Natural killer cell (primary cell): ENCODE measurements around the gene SGF29. TPM values are rescaled to one million over a fixed set of nuclear protein-coding genes. Genes with fewer than 3 reads are reported as not detected.
"Not testable (repeated sequence)": the region's sequence is repeated elsewhere in the genome, so short reads cannot be mapped to it uniquely, and the experiment has no call there.

Experiments used
- ATAC-seq, 3 donors: fragments of 150-1000 bp in 2 of 3; fragments of 200-7000 bp in 1 of 3; cut with Tn5 transposase; 1 replicate in 1 of 3; 2 replicates in 2 of 3; pipeline ENCODE4 v1.10.0; 2021; ENCODE audit warnings: mild to moderate bottlenecking in 2 of 3, moderate library complexity in 2 of 3
- DNase-seq, 2 donors: peaks; one replicate each; pipeline versions ENCODE4 v3.0.0 to v3.0.0-alpha.2; 2013 to 2021; ENCODE audit warnings: mixed read lengths in 1 of 2
- H3K27ac ChIP-seq: one replicate; pipeline ENCODE4 v1.5.1; 2013; ENCODE audit warnings: mild to moderate bottlenecking, low read length
- H3K27me3 ChIP-seq: one replicate; pipeline ENCODE4 v1.6.1; 2013; ENCODE audit warnings: low read length; ENCODE audit not compliant: control insufficient read depth, insufficient read depth
- H3K36me3 ChIP-seq: one replicate; pipeline ENCODE4 v1.6.1; 2013; ENCODE audit warnings: low read length; ENCODE audit not compliant: control insufficient read depth, insufficient read depth
- H3K4me1 ChIP-seq: one replicate; pipeline ENCODE4 v1.6.1; 2013; ENCODE audit warnings: low read length; ENCODE audit not compliant: control insufficient read depth, insufficient read depth
- H3K4me3 ChIP-seq: one replicate; pipeline ENCODE4 v1.5.1; 2013; ENCODE audit warnings: low read length
- H3K9me3 ChIP-seq: one replicate; pipeline ENCODE4 v1.6.1; 2013; ENCODE audit warnings: low read length; ENCODE audit not compliant: control insufficient read depth, insufficient read depth
- H3K27ac Mint-ChIP-seq, 2 donors: one replicate each; pipeline ENCODE4 v1.8.0; 2022; ENCODE audit warnings: mild to moderate bottlenecking in 2 of 2, mixed read lengths in 2 of 2, moderate library complexity in 1 of 2
- H3K27me3 Mint-ChIP-seq, 2 donors: one replicate each; pipeline ENCODE4 v1.8.0; 2022; ENCODE audit warnings: low read depth in 2 of 2, mixed read lengths in 2 of 2
- H3K36me3 Mint-ChIP-seq: one replicate; pipeline ENCODE4 v1.8.0; 2022; ENCODE audit warnings: mixed read lengths
- H3K4me1 Mint-ChIP-seq, 2 donors: one replicate each; pipeline ENCODE4 v1.8.0; 2022; ENCODE audit warnings: mixed read lengths in 2 of 2
- H3K4me3 Mint-ChIP-seq: one replicate; pipeline ENCODE4 v1.8.0; 2022; ENCODE audit warnings: mild to moderate bottlenecking, moderate library complexity, mixed read lengths
- H3K9me3 Mint-ChIP-seq, 2 donors: one replicate each; pipeline ENCODE4 v1.8.0; 2022; ENCODE audit warnings: mixed read lengths in 2 of 2
- WGBS: methylation state at CpG from one replicate; pipeline ENCODE4 v1.1.7; 2013; ENCODE audit warnings: missing lambda C conversion rate; ENCODE audit not compliant: insufficient coverage; 5-methylcytosine and 5-hydroxymethylcytosine counted together
- intact Hi-C: fragments of 100-400 bp; cut with micrococcal nuclease; formaldehyde crosslinking; loops from one replicate; pipeline ENCODE4 v1.14.2; 2022
- total RNA-seq, 4 donors: library from RNA; stranded (reverse); fragments of 120-200 nt in 1 of 4; gene quantifications; one replicate each; pipeline versions ENCODE4 v1.2.3 to v1.2.4, GENCODE V29; 2013 to 2022
- TF ChIP-seq, protein P1 (sequence below): fragments of 200-600 bp; IDR thresholded peaks from one replicate; pipeline ENCODE4 v1.8.0; 2022; ENCODE audit warnings: antibody characterized with exemption

The SGF29 gene
- total RNA-seq, 3 donors from 2014 or later (not counting 1 experiment from before 2014, with no cell fraction given): 31.6 to 45.1 (median 43.1) TPM

DNA sequence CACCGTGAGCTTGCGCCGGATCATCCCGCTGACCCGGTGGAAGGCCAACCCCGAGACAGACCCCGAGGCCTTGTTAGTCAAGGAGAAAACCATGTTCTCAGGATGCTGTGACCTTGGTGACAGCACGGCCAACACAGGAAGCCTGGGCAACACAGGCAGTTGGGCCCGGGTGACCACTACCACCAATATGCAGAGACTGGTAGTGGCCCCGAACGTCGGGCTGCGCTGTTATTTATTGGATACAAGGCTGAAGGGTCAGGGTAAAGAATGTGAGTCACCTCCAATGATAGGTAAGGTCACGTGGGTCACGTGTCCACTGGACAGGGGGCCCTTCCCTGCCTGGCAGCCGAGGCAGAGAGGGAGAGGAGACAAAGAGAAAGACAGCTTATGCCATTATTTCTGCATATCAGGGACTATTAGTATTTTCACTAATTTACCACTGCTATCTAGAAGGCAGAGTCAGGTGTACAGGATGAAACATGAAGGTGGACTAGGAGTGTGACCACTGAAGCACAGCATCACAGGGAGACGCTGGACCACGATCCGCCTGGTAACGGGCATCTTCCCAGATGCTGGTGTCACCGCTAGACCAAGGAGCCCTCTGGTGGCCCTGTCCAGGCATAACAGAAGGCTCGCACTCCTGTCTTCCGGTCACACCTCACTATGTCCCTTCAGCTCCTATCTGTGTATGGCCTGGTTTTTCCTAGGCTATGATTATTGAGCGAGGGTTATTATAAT is 61.9 kb downstream of the SGF29 start:
- H3K27ac ChIP-seq, H3K36me3 ChIP-seq, H3K4me3 ChIP-seq, H3K4me3 Mint-ChIP-seq, DNase-seq, intact Hi-C loops, H3K27me3 ChIP-seq, H3K9me3 Mint-ChIP-seq, H3K27ac Mint-ChIP-seq, ATAC-seq, H3K36me3 Mint-ChIP-seq, H3K4me1 ChIP-seq, H3K27me3 Mint-ChIP-seq, H3K9me3 ChIP-seq: not testable (repeated sequence)
- 81% methylated on average over 14 of the region's 24 CpGs for WGBS
- TF ChIP-seq, protein P1, sequence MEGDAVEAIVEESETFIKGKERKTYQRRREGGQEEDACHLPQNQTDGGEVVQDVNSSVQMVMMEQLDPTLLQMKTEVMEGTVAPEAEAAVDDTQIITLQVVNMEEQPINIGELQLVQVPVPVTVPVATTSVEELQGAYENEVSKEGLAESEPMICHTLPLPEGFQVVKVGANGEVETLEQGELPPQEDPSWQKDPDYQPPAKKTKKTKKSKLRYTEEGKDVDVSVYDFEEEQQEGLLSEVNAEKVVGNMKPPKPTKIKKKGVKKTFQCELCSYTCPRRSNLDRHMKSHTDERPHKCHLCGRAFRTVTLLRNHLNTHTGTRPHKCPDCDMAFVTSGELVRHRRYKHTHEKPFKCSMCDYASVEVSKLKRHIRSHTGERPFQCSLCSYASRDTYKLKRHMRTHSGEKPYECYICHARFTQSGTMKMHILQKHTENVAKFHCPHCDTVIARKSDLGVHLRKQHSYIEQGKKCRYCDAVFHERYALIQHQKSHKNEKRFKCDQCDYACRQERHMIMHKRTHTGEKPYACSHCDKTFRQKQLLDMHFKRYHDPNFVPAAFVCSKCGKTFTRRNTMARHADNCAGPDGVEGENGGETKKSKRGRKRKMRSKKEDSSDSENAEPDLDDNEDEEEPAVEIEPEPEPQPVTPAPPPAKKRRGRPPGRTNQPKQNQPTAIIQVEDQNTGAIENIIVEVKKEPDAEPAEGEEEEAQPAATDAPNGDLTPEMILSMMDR: peak; percentile 48
- H3K4me1 Mint-ChIP-seq: peaks cover 8 to 12% of the 10 kb centered on the region in 2 donors

DNA sequence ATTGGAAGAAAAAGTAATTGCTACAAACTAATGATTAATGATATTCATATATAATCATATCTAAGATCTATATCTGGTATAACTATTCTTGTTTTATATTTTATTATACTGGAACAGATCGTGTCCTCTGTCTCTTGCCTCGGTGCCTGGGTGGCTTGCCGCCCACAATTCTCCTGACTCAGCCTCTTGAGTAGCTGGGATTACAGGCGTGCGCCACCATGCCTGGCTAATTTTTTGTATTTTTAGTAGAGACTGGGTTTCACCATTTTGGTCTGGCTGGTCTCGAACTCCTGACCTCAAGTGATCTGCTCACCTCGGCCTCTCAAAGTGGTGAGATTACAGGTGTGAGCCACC is 62.5 kb downstream of the SGF29 start:
- H3K27ac ChIP-seq, DNase-seq, H3K27me3 ChIP-seq, H3K4me3 Mint-ChIP-seq, H3K27me3 Mint-ChIP-seq, H3K9me3 ChIP-seq, H3K4me1 Mint-ChIP-seq, H3K36me3 ChIP-seq, H3K9me3 Mint-ChIP-seq, H3K36me3 Mint-ChIP-seq, H3K27ac Mint-ChIP-seq, ATAC-seq, H3K4me3 ChIP-seq, H3K4me1 ChIP-seq, intact Hi-C loops: not testable (repeated sequence)
- WGBS: 90% methylated on average over 7 of the region's 7 CpGs

DNA sequence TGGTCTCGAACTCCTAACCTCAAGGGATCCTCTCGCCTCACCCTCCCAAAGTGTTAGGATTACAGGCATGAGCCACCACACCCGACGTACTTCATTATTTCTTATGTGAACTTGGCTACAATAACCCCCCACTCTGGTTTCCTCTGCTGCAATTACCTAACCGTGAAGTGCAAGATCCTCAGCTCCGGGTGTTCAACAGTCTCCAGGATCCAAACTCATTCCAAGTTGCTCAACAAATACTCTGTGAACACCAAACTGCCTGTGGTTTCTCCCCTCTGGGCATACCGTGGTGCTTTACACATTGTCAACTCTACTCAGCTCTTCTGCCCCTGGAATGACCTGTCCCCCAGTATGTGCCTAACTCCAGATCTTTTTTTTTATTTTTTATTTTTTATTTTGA is 62.9 kb downstream of the SGF29 start:
- TF ChIP-seq, protein P1: no peak
- Histone ChIP-seq H3K4me3 (no peak overlapping the region), H3K27ac (no peak overlapping the region), H3K27me3 (no peaks in the 10 kb centered on the region), H3K4me1 (no peaks in the 10 kb centered on the region), H3K36me3 (no peaks in the 10 kb centered on the region), H3K9me3 (no peaks in the 10 kb centered on the region)
- intact Hi-C loops: no loop called here
- Mint-ChIP-seq H3K9me3 (no peaks in the 10 kb centered on the region), H3K36me3 (no peaks in the 10 kb centered on the region), H3K4me3 (no peak overlapping the region), H3K4me1 (peaks cover 4 to 6% of the 10 kb centered on the region in 2 donors), H3K27ac (peak overlapping the region in 1 of 2 donors; percentile 23), H3K27me3 (no peaks in the 10 kb centered on the region)
- DNase-seq (no peak), ATAC-seq (no peak)
- 86% methylated on average over 7 of the region's 7 CpGs for WGBS

DNA sequence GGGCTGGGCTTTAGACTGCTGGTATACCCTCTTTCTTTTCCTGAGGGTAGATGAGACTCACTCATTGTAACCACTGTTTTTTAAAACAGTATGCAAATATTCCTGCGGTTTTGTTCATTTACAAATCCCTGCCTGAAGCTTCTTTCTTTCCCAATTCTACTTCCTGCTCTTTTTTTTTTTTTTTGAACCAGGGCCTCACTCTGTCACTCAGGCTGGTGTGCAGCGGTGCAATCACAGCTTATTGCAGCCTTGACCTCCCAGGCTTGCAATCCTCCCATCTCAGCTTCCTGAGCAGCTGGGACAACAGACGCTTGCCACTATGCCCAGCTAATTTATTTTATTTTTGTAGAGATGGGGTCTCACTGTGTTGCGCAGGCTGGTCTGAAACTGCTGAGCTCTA is 64.2 kb downstream of the SGF29 start:
- Histone ChIP-seq H3K27ac (no peak overlapping the region), H3K27me3 (no peaks in the 10 kb centered on the region), H3K4me3 (no peak overlapping the region), H3K9me3 (no peaks in the 10 kb centered on the region), H3K36me3 (no peaks in the 10 kb centered on the region), H3K4me1 (peaks cover 5% of the 10 kb centered on the region)
- 84% methylated on average over 3 of the region's 4 CpGs for WGBS
- no peaks in the 10 kb centered on the region for H3K27me3 Mint-ChIP-seq
- H3K27ac Mint-ChIP-seq: no peak overlapping the region
- no peak overlapping the region for H3K4me3 Mint-ChIP-seq
- H3K36me3 Mint-ChIP-seq: no peaks in the 10 kb centered on the region
- TF ChIP-seq, protein P1: no peak
- DNase-seq: no peak
- no peak for ATAC-seq
- H3K9me3 Mint-ChIP-seq: no peaks in the 10 kb centered on the region
- intact Hi-C loops: no loop called here
- H3K4me1 Mint-ChIP-seq: peaks cover 11 to 18% of the 10 kb centered on the region in 2 donors

DNA sequence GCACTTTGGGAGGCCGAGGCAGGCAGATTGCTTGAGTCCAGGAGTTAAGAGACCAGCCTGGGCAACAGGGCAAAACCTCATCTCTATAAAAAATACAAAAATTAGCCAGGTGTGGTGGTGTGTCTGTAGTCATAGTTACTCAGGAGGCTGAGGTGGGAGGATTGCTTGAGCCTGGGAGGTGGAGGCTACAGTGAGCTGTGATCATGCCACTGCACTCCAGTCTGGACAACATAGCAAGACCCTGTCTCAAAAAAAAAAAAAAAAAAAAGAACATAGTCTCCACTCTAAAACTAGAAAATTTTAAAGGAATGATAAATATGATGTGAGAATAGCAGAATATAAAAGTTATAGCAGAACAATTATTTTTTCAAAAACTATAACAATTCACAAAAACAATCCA is 66.6 kb downstream of the SGF29 start:
- H3K27me3 Mint-ChIP-seq, H3K36me3 Mint-ChIP-seq, DNase-seq, H3K36me3 ChIP-seq, H3K27ac Mint-ChIP-seq, H3K4me3 Mint-ChIP-seq, H3K9me3 ChIP-seq, ATAC-seq, H3K4me1 ChIP-seq, H3K27me3 ChIP-seq, H3K4me3 ChIP-seq, H3K9me3 Mint-ChIP-seq, H3K27ac ChIP-seq, intact Hi-C loops: not testable (repeated sequence)
- peaks cover 11 to 22% of the 10 kb centered on the region in 2 donors for H3K4me1 Mint-ChIP-seq
- 75% methylated on average over 1 of the region's 1 CpG for WGBS
